GM19025 (cell line): Measurements from ENCODE around the gene IFITM1.

Experiments used
- ATAC-seq: cut with Tn5 transposase; IDR thresholded peaks from one replicate; pipeline ENCODE4 v1.9.1; 2021; ENCODE audit warnings: mild to moderate bottlenecking, low read depth, moderate library complexity; ENCODE audit not compliant: unreplicated experiment

IFITM1 gene

GRCh38 chr11:293271-293851 lies 20.5 kb upstream of the IFITM1 start:
- no peak for ATAC-seq

GRCh38 chr11:293852-294661 lies 19.8 kb upstream of the IFITM1 start:
- ATAC-seq, result no peak

- no peak for ATAC-seq
Observed at GRCh38 chr11:294780-295179, 19.1 kb upstream of the IFITM1 start.

GRCh38 chr11:295351-296170 lies 18.3 kb upstream of the IFITM1 start:
- no peak for ATAC-seq

- ATAC-seq, result no peak
Observed at GRCh38 chr11:296171-297050, 17.4 kb upstream of the IFITM1 start.

- ATAC-seq, result no peak
Observed at GRCh38 chr11:297051-297585, 16.7 kb upstream of the IFITM1 start.

GRCh38 chr11:297586-298405 lies 16.0 kb upstream of the IFITM1 start:
- ATAC-seq, result no peak

GRCh38 chr11:298406-299065 lies 15.3 kb upstream of the IFITM1 start:
- ATAC-seq, result no peak

GRCh38 chr11:299081-299891 lies 14.6 kb upstream of the IFITM1 start, which contains the start of gene IFITM5:
TSS of gene IFITM5 (minus strand) at chr11:299526. CDS start at chr11:299490, 36 bp downstream.
- ATAC-seq, result no peak

- no peak for ATAC-seq
Observed at GRCh38 chr11:299951-300735, 13.7 kb upstream of the IFITM1 start.

GRCh38 chr11:303363-303762 lies 10.5 kb upstream of the IFITM1 start:
- ATAC-seq, result no peak

- ATAC-seq, result no peak
Observed at GRCh38 chr11:304061-304506, 9.8 kb upstream of the IFITM1 start.

GRCh38 chr11:304915-305843 lies 8.7 kb upstream of the IFITM1 start:
- ATAC-seq, result no peak

- no peak for ATAC-seq
Observed at GRCh38 chr11:305844-306211, 8.0 kb upstream of the IFITM1 start.

- ATAC-seq, result no peak
Observed at GRCh38 chr11:306645-307371, 7.0 kb upstream of the IFITM1 start.
